Hematopoietic multipotent progenitor cell treated with erythropoietin and hydrocortisone succinate and interleukin-3 and kit ligand, for 4 days (in vitro differentiated cells): ENCODE measurements around the gene TNRC6A.

ENCODE experiments used
- DNase-seq: peaks from one replicate; pipeline ENCODE4 v3.0.0-alpha.2; 2015

Gene TNRC6A

GRCh38 chr16:24729243-24729950 is at the start of gene TNRC6A:
Gene TNRC6A, plus strand, starts transcription at chr16:24729651. Its CDS starts 191 bp downstream, at chr16:24729842.
- DNase-seq, result peak; percentile 95

- DNase-seq, result no peak
These were observed 47.7 kb upstream of the TNRC6A start for GRCh38 chr16:24681793-24682192.

GRCh38 chr16:24683250-24683649 is 46.2 kb upstream of the TNRC6A start:
- DNase-seq, result no peak

GRCh38 chr16:24683847-24684493 is 45.5 kb upstream of the TNRC6A start:
- no peak for DNase-seq

- DNase-seq, result no peak
These were observed 43.7 kb upstream of the TNRC6A start for GRCh38 chr16:24685539-24686432.

- no peak for DNase-seq
These were observed 42.8 kb upstream of the TNRC6A start for GRCh38 chr16:24686678-24687077.

- no peak for DNase-seq
These were observed 41.1 kb upstream of the TNRC6A start for GRCh38 chr16:24688359-24688758.

- peak; percentile 57 for DNase-seq
These were observed 40.3 kb upstream of the TNRC6A start for GRCh38 chr16:24689128-24689527.

- no peak for DNase-seq
These were observed 36.6 kb upstream of the TNRC6A start for GRCh38 chr16:24692854-24693253.

GRCh38 chr16:24694931-24695330 is 34.5 kb upstream of the TNRC6A start:
- DNase-seq, result no peak

- no peak for DNase-seq
These were observed 32.8 kb upstream of the TNRC6A start for GRCh38 chr16:24696699-24697098.

GRCh38 chr16:24698308-24698707 is 31.1 kb upstream of the TNRC6A start:
- DNase-seq, result no peak

GRCh38 chr16:24699151-24699723 is 30.2 kb upstream of the TNRC6A start:
- no peak for DNase-seq

GRCh38 chr16:24700549-24701392 is 28.7 kb upstream of the TNRC6A start:
- DNase-seq, result no peak

GRCh38 chr16:24701521-24701951 is 27.9 kb upstream of the TNRC6A start:
- no peak for DNase-seq

- DNase-seq, result peak; percentile 56
These were observed 21.7 kb upstream of the TNRC6A start for GRCh38 chr16:24707760-24708159.

- peak; percentile 9 for DNase-seq
These were observed 16.1 kb upstream of the TNRC6A start for GRCh38 chr16:24713379-24713778.

GRCh38 chr16:24717411-24717810 is 12.0 kb upstream of the TNRC6A start:
- no peak for DNase-seq

GRCh38 chr16:24718967-24719521 is 10.4 kb upstream of the TNRC6A start:
- DNase-seq, result no peak

GRCh38 chr16:24721830-24722238 is 7.6 kb upstream of the TNRC6A start:
- no peak for DNase-seq

GRCh38 chr16:24723663-24724062 is 5.8 kb upstream of the TNRC6A start:
- DNase-seq, result no peak

GRCh38 chr16:24728011-24728410 is 1.4 kb upstream of the TNRC6A start:
- no peak for DNase-seq
